HepG2 (cell line): Measurements from ENCODE around the gene MBLAC2. TPM values are rescaled to one million over a fixed set of nuclear protein-coding genes. Genes with fewer than 3 reads are reported as not detected.

Experiments used
- CCAR2 ChIP-seq: fragments of 200-400 bp; formaldehyde crosslinking; optimal IDR thresholded peaks from 2 replicates; pipeline ENCODE3; 2018; ENCODE audit warnings: low read depth, mild to moderate bottlenecking, low read length, moderate library complexity
- GTF2F1 ChIP-seq: fragments of 150-350 bp; IDR thresholded peaks from 2 replicates; pipeline ENCODE4 v1.6.1; 2014; ENCODE audit warnings: low read length
- HOXA5 ChIP-seq: sonication (generic); formaldehyde crosslinking; IDR thresholded peaks from 2 replicates; pipeline ENCODE4 v1.4.0; 2020; ENCODE audit warnings: missing genetic modification reagents
- JUN ChIP-seq: sonication (generic); formaldehyde crosslinking; IDR thresholded peaks from 2 replicates; pipeline ENCODE4 v1.4.0; 2020; ENCODE audit warnings: mild to moderate bottlenecking, missing genetic modification reagents
- KDM4B ChIP-seq: sonication (generic); formaldehyde crosslinking; IDR thresholded peaks from 2 replicates; pipeline ENCODE4 v1.4.0; 2020; ENCODE audit warnings: missing genetic modification reagents
- NR2F2 ChIP-seq: IDR thresholded peaks from 2 replicates; pipeline ENCODE4 v1.6.1; 2012; ENCODE audit warnings: low read depth, inconsistent platforms, borderline replicate concordance
- ONECUT2 ChIP-seq: sonication (generic); formaldehyde crosslinking; IDR thresholded peaks from 2 replicates; pipeline ENCODE4 v1.4.0; 2020; ENCODE audit warnings: missing genetic modification reagents
- PAF1 ChIP-seq: IDR thresholded peaks from 2 replicates; pipeline ENCODE4 v1.6.1; 2016; ENCODE audit warnings: missing genetic modification reagents, missing compliant biosample characterization
- RBM39 ChIP-seq: fragments of 200-400 bp; formaldehyde crosslinking; IDR thresholded peaks from one replicate; pipeline ENCODE4 v1.6.1; 2018; ENCODE audit warnings: antibody characterized with exemption, mild to moderate bottlenecking, low read depth, low read length; ENCODE audit not compliant: poor library complexity, severe bottlenecking
- RXRA ChIP-seq: sonication (generic); formaldehyde crosslinking; IDR thresholded peaks from 2 replicates; pipeline ENCODE4 v1.5.1; 2020; ENCODE audit warnings: missing genetic modification reagents
- SIX1 ChIP-seq: sonication (generic); formaldehyde crosslinking; IDR thresholded peaks from 2 replicates; pipeline ENCODE4 v1.4.0; 2020; ENCODE audit warnings: missing genetic modification reagents, borderline replicate concordance
- SIX4 ChIP-seq: sonication (generic); formaldehyde crosslinking; IDR thresholded peaks from 2 replicates; pipeline ENCODE4 v1.4.0; 2020; ENCODE audit warnings: missing genetic modification reagents
- SOX5 ChIP-seq: IDR thresholded peaks from 2 replicates; pipeline ENCODE4 v1.6.1; 2016; ENCODE audit warnings: borderline replicate concordance
- SP140L ChIP-seq: sonication (generic); formaldehyde crosslinking; IDR thresholded peaks from 2 replicates; pipeline ENCODE4 v1.4.0; 2020; ENCODE audit warnings: missing genetic modification reagents, borderline replicate concordance
- TSC22D2 ChIP-seq: sonication (generic); formaldehyde crosslinking; IDR thresholded peaks from 2 replicates; pipeline ENCODE4 v1.5.1; 2020; ENCODE audit warnings: missing genetic modification reagents, mild to moderate bottlenecking, borderline replicate concordance
- ZNF160 ChIP-seq: sonication (generic); formaldehyde crosslinking; IDR thresholded peaks from 2 replicates; pipeline ENCODE4 v1.8.0; 2022; ENCODE audit warnings: mild to moderate bottlenecking, inconsistent platforms, missing genetic modification reagents
- ZNF510 ChIP-seq: sonication (generic); formaldehyde crosslinking; IDR thresholded peaks from 2 replicates; pipeline ENCODE4 v1.4.0; 2020; ENCODE audit warnings: low read depth, mild to moderate bottlenecking, missing genetic modification reagents
- ZNF672 ChIP-seq: sonication (generic); formaldehyde crosslinking; IDR thresholded peaks from 2 replicates; pipeline ENCODE4 v1.8.1; 2022; ENCODE audit warnings: missing genetic modification reagents
- ZNF772 ChIP-seq: sonication (generic); formaldehyde crosslinking; IDR thresholded peaks from 2 replicates; pipeline ENCODE4 v1.5.0; 2020; ENCODE audit warnings: mild to moderate bottlenecking, missing genetic modification reagents
- ZNF792 ChIP-seq: IDR thresholded peaks from 2 replicates; pipeline ENCODE4 v1.6.1; 2016
- ZNF879 ChIP-seq: sonication (generic); formaldehyde crosslinking; IDR thresholded peaks from 2 replicates; pipeline ENCODE4 v1.8.1; 2023; ENCODE audit warnings: missing genetic modification reagents
- polyA plus RNA-seq, 8 experiments: library from polyadenylated mRNA; depleted of rRNA in 3 of 8; stranded (reverse) in 7 of 8; unstranded in 1 of 8; fragments of >200 nt; fragmentation: Illumina TruSeq in 4 of 8; extraction: Trizol in 4 of 8; gene quantifications; 2 replicates each; pipeline versions ENCODE4 v1.2.1 to v1.2.3, GENCODE V29; 2011 to 2016; ENCODE audit warnings: low read depth in 4 of 8, missing spikeins in 1 of 8, mixed read lengths in 1 of 8; ENCODE audit not compliant: insufficient read depth in 1 of 8
- total RNA-seq, 5 experiments: library from RNA; depleted of rRNA; stranded (reverse); fragments of >200 nt; fragmentation: Illumina TruSeq; extraction: Trizol; gene quantifications; 2 replicates each; pipeline ENCODE4 v1.2.3, GENCODE V29; 2016; ENCODE audit warnings: low read depth in 1 of 5
- TF ChIP-seq, protein P1 (sequence below): sonication (generic); formaldehyde crosslinking; conservative IDR thresholded peaks from 2 replicates; pipeline ENCODE4 v1.8.0; 2022; ENCODE audit warnings: mild to moderate bottlenecking, moderate library complexity, missing genetic modification reagents
- TF ChIP-seq, protein P2 (sequence below): sonication (generic); formaldehyde crosslinking; IDR thresholded peaks from 2 replicates; pipeline ENCODE4 v1.8.1; 2023; ENCODE audit warnings: missing genetic modification reagents, inconsistent platforms, borderline replicate concordance
- TF ChIP-seq, protein P3 (sequence below): sonication (generic); formaldehyde crosslinking; IDR thresholded peaks from 2 replicates; pipeline ENCODE4 v1.5.1; 2020; ENCODE audit warnings: missing genetic modification reagents, mild to moderate bottlenecking, borderline replicate concordance
- TF ChIP-seq, protein P4 (sequence below): sonication (generic); formaldehyde crosslinking; IDR thresholded peaks from 2 replicates; pipeline ENCODE4 v1.5.1; 2020; ENCODE audit warnings: missing genetic modification reagents, mild to moderate bottlenecking, borderline replicate concordance

Gene MBLAC2
- total and polyA plus RNA-seq, 2 of the 13 experiments (the other 11 are each of a cell fraction or from before 2014, with no cell fraction given): 2.9 to 4.1 TPM

DNA sequence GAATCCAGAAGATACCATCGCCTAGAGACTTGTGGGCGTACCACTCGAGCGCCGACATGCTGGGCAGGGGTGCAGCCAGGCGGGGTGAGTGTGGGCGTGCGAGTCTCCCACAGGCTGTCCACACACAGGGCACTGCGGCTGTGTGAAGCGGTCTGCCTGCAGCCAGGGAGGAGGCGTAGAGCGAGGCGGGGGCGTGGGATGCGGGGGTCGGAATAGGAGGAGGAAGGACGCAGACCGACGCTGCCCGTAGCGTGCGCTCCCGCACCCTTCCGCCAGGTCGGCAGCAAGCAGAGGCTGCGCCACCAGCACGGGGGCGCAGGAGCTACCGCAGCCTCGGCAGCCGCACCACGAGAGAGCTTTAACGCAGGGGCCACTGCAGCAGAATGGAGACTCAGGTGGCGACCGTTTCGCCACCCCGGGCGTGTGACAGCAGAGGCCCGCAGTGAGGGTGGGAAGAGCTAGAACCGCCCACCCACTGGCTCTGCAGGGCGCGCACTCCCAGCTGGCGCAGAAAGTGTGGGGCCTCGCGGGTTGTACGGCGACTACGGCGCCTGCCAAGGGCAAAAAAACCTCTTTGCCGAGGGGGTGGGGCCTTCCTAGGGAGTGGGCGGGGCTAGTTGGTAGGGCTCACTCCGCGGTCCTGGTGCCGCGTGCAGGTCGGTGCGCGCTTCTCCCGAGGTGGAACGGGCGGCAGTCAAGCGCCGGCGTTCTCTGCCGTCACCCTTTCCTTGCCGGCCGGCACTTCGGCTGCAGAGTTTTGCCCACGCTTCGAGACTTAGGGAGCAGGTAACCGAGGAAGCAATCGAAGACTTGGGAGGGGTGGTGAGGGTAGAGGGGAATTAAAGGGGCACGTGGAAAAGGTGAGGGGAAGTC, at the start of gene MBLAC2, which contains the start of gene POLR3G (continued):
- TF ChIP-seq, protein P1, sequence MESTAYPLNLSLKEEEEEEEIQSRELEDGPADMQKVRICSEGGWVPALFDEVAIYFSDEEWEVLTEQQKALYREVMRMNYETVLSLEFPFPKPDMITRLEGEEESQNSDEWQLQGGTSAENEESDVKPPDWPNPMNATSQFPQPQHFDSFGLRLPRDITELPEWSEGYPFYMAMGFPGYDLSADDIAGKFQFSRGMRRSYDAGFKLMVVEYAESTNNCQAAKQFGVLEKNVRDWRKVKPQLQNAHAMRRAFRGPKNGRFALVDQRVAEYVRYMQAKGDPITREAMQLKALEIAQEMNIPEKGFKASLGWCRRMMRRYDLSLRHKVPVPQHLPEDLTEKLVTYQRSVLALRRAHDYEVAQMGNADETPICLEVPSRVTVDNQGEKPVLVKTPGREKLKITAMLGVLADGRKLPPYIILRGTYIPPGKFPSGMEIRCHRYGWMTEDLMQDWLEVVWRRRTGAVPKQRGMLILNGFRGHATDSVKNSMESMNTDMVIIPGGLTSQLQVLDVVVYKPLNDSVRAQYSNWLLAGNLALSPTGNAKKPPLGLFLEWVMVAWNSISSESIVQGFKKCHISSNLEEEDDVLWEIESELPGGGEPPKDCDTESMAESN (CRISPR knock-in tag): peak; percentile 64; the same call in 1 of the 2 replicates
- no peak for TF ChIP-seq ONECUT2 (CRISPR knock-in tag)
- TF ChIP-seq ZNF792 (CRISPR knock-in tag): peak; percentile 76; the same call in 1 of the 2 replicates
- TF ChIP-seq SOX5 (CRISPR knock-in tag): 0 out of 2 replicates have a peak, but pooled peaks have one; percentile 16
- no peak for TF ChIP-seq CCAR2
- peak; percentile 44; the same call in 1 of the 2 replicates for TF ChIP-seq ZNF510 (CRISPR knock-in tag)
- TF ChIP-seq SIX1: no peak
- no peak for TF ChIP-seq PAF1 (CRISPR knock-in tag)
- TF ChIP-seq, protein P2, sequence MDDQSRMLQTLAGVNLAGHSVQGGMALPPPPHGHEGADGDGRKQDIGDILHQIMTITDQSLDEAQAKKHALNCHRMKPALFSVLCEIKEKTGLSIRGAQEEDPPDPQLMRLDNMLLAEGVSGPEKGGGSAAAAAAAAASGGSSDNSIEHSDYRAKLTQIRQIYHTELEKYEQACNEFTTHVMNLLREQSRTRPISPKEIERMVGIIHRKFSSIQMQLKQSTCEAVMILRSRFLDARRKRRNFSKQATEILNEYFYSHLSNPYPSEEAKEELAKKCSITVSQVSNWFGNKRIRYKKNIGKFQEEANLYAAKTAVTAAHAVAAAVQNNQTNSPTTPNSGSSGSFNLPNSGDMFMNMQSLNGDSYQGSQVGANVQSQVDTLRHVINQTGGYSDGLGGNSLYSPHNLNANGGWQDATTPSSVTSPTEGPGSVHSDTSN: no peak
- TF ChIP-seq ZNF672: 0 out of 2 replicates have a peak, but pooled peaks have one; percentile 21
- no peak for TF ChIP-seq JUN (CRISPR knock-in tag)
- TF ChIP-seq SP140L (CRISPR knock-in tag): no peak
- TF ChIP-seq, protein P3, sequence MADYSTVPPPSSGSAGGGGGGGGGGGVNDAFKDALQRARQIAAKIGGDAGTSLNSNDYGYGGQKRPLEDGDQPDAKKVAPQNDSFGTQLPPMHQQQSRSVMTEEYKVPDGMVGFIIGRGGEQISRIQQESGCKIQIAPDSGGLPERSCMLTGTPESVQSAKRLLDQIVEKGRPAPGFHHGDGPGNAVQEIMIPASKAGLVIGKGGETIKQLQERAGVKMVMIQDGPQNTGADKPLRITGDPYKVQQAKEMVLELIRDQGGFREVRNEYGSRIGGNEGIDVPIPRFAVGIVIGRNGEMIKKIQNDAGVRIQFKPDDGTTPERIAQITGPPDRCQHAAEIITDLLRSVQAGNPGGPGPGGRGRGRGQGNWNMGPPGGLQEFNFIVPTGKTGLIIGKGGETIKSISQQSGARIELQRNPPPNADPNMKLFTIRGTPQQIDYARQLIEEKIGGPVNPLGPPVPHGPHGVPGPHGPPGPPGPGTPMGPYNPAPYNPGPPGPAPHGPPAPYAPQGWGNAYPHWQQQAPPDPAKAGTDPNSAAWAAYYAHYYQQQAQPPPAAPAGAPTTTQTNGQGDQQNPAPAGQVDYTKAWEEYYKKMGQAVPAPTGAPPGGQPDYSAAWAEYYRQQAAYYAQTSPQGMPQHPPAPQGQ (CRISPR knock-in tag): 0 out of 2 replicates have a peak, but pooled peaks have one; percentile 32
- TF ChIP-seq RBM39: peak; percentile 59
- peak; percentile 63 for TF ChIP-seq ZNF772 (CRISPR knock-in tag)
- TF ChIP-seq RXRA: peak; percentile 55; the same call in 1 of the 2 replicates
- no peak; the same call in 1 of the 2 replicates for TF ChIP-seq TSC22D2 (CRISPR knock-in tag)
- TF ChIP-seq NR2F2: no peak
- TF ChIP-seq ZNF879 (CRISPR knock-in tag): no peak
- peak; percentile 51; the same call in 1 of the 2 replicates for TF ChIP-seq KDM4B (CRISPR knock-in tag)
- TF ChIP-seq HOXA5 (CRISPR knock-in tag): peak; percentile 71; the same call in 1 of the 2 replicates
- peak; percentile 41; the same call in 1 of the 2 replicates for TF ChIP-seq ZNF160 (CRISPR knock-in tag)
- no peak for TF ChIP-seq GTF2F1
- TF ChIP-seq, protein P4, sequence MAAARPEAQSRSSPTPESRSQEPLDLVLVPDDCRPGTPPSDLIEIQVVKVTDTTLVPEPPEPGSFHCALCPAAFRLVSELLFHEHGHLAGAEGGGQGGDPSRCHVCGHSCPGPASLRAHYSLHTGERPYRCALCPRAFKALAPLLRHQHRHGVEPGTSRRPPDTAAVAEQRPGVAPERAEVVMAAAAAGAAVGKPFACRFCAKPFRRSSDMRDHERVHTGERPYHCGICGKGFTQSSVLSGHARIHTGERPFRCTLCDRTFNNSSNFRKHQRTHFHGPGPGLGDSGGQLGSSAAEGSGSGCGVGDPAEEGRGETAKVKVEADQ (CRISPR knock-in tag): peak; percentile 53; the same call in 1 of the 2 replicates
- no peak for TF ChIP-seq SIX4 (CRISPR knock-in tag)
